Measurements from ENCODE around the gene GNAS-AS1. TPM values are rescaled to one million over a fixed set of nuclear protein-coding genes. Genes with fewer than 3 reads are reported as not detected.
A peak's percentile ranks its signal among the peaks of the same experiment; 100 is the strongest.

Gene GNAS-AS1
- total RNA-seq, 1 donor from 2014 or later = 1.5 TPM

DNA sequence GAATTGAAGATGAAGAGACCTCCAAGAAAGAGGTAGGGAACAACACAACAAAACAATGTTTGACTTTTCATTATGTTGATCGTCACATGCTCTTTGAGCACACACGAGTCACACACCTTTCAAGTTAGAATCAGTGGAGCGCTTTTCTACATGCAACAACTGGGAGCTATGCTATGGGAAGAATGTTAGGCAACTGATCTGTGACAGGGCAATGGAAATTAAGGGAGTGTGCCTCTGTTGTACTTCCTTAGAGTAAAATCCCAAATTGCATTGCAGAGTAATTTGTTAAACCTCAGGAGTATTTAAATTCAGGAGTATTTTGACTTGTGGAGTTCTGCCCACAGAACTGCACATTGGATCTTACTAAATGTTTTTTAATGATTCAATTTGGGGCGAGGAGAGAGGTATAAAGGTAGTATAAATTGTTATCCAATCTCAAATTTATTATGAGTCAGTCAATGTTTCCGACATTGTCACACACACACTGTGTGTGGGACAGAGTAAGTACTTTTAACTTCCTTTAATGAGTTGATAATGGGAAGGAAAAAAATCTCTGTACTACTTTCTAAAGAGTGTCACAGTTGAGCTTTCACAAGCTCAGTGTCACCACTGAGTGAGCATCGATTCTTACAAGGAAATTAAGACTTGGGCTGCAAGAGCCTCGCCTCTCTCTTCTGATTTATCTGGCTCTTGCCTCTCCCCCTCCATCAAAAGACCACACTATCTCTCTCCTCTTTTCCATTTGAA, 12.5 kb upstream of the GNAS-AS1 start:
- Mint-ChIP-seq H3K27me3 (ENCODE audit: unreplicated experiment) (peaks cover 62% of the 10 kb centered on the region), H3K36me3 (ENCODE audit: unreplicated experiment) (no peaks in the 10 kb centered on the region), H3K4me3 (ENCODE audit: unreplicated experiment) (no peak overlapping the region), H3K27ac (ENCODE audit: unreplicated experiment) (no peak overlapping the region), H3K9me3 (ENCODE audit: unreplicated experiment) (no peaks in the 10 kb centered on the region), H3K4me1 (ENCODE audit: unreplicated experiment) (no peaks in the 10 kb centered on the region)
- no peak for DNase-seq (ENCODE audit: extremely low spot score, unreplicated experiment)
- TF ChIP-seq, protein P1, sequence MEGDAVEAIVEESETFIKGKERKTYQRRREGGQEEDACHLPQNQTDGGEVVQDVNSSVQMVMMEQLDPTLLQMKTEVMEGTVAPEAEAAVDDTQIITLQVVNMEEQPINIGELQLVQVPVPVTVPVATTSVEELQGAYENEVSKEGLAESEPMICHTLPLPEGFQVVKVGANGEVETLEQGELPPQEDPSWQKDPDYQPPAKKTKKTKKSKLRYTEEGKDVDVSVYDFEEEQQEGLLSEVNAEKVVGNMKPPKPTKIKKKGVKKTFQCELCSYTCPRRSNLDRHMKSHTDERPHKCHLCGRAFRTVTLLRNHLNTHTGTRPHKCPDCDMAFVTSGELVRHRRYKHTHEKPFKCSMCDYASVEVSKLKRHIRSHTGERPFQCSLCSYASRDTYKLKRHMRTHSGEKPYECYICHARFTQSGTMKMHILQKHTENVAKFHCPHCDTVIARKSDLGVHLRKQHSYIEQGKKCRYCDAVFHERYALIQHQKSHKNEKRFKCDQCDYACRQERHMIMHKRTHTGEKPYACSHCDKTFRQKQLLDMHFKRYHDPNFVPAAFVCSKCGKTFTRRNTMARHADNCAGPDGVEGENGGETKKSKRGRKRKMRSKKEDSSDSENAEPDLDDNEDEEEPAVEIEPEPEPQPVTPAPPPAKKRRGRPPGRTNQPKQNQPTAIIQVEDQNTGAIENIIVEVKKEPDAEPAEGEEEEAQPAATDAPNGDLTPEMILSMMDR (IDR thresholded peaks at IDR 0.05) = no peak

DNA sequence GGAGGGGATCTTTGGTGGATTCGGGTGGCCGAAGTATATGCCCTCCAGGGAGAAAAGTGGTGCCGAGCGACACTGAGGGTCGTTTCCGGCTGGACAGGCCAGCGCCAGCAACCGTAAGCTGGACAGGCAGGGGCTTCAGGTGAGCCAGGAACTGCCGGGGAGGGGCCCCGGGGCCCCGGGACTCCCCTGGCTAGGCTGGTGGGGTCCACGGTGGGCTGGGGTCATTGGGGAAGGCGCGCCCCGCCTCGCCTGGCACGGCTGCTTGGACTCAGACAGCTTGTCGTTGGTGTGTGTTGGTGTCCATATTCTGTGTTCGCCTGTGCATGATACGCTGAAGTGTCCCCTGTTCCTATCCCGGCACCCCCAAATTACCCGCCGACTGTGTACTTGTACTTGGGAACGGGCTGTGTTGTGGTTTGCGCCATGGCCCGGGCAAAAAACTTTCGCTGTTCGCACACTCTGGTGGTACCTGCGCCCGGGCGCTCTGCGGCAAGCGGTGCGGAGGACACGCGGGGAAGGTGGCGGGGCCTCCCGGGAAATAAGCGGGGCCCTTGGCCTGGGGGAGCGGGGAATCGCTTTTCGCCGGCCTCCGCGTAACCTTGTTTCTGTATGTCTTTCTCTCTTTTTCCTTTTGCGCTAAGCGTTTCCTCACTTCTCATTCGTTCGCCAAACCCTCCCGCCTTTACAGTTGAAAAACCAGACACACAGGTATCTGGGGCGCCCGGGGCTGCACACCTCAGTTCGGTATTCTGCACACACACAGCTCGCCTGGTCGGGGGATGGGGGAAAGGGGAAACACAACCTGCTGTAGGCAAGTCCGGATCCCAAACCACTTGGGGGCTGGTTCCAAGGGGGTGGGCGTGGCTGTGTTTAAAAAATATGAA, 5.0 kb upstream of the GNAS-AS1 start:
- Mint-ChIP-seq H3K4me3 (ENCODE audit: unreplicated experiment) (peak overlapping the region; percentile 40), H3K27me3 (ENCODE audit: unreplicated experiment) (peaks cover 65% of the 10 kb centered on the region), H3K27ac (ENCODE audit: unreplicated experiment) (no peak overlapping the region), H3K4me1 (ENCODE audit: unreplicated experiment) (peaks cover 20% of the 10 kb centered on the region), H3K36me3 (ENCODE audit: unreplicated experiment) (no peaks in the 10 kb centered on the region), H3K9me3 (ENCODE audit: unreplicated experiment) (no peaks in the 10 kb centered on the region)
- no peak for DNase-seq (ENCODE audit: extremely low spot score, unreplicated experiment)
- TF ChIP-seq, protein P1 (IDR thresholded peaks at IDR 0.05) = no peak

DNA sequence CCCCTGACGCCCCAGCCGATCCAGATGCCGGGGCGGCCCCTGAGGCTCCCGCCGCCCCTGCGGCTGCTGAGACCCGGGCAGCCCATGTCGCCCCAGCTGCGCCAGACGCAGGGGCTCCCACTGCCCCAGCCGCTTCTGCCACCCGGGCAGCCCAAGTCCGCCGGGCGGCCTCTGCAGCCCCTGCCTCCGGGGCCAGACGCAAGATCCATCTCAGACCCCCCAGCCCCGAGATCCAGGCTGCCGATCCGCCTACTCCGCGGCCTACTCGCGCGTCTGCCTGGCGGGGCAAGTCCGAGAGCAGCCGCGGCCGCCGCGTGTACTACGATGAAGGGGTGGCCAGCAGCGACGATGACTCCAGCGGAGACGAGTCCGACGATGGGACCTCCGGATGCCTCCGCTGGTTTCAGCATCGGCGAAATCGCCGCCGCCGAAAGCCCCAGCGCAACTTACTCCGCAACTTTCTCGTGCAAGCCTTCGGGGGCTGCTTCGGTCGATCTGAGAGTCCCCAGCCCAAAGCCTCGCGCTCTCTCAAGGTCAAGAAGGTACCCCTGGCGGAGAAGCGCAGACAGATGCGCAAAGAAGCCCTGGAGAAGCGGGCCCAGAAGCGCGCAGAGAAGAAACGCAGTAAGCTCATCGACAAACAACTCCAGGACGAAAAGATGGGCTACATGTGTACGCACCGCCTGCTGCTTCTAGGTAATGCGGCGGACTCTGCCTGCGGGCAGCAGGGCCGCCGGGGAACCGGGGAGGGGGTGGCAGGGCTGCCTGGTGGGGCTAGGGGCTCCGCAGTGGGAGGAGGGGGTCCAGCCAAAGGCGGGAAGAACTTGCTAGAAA, 4.2 kb upstream of the GNAS-AS1 start:
- peaks cover 27% of the 10 kb centered on the region for H3K4me1 Mint-ChIP-seq (ENCODE audit: unreplicated experiment)
- DNase-seq (ENCODE audit: extremely low spot score, unreplicated experiment) = peak; percentile 85
- H3K27ac Mint-ChIP-seq (ENCODE audit: unreplicated experiment) = no peak overlapping the region
- TF ChIP-seq, protein P1 (IDR thresholded peaks at IDR 0.05) = no peak
- H3K27me3 Mint-ChIP-seq (ENCODE audit: unreplicated experiment) = peaks cover 57% of the 10 kb centered on the region
- H3K36me3 Mint-ChIP-seq (ENCODE audit: unreplicated experiment) = no peaks in the 10 kb centered on the region
- H3K9me3 Mint-ChIP-seq (ENCODE audit: unreplicated experiment) = no peaks in the 10 kb centered on the region
- H3K4me3 Mint-ChIP-seq (ENCODE audit: unreplicated experiment) = peak overlapping the region; percentile 48

DNA sequence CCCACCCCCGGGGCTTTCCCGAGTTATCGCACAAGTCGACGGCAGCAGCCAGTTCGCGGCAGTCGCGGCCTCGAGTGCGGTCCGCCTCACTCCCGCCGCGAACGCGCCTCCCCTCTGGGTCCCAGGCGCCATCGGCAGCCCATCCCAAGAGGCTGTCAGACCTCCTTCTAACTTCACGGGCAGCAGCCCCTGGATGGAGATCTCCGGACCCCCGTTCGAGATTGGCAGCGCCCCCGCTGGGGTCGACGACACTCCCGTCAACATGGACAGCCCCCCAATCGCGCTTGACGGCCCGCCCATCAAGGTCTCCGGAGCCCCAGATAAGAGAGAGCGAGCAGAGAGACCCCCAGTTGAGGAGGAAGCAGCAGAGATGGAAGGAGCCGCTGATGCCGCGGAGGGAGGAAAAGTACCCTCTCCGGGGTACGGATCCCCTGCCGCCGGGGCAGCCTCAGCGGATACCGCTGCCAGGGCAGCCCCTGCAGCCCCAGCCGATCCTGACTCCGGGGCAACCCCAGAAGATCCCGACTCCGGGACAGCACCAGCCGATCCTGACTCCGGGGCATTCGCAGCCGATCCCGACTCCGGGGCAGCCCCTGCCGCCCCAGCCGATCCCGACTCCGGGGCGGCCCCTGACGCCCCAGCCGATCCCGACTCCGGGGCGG, 3.4 kb upstream of the GNAS-AS1 start:
- Mint-ChIP-seq H3K4me3 (ENCODE audit: unreplicated experiment) (peak overlapping the region; percentile 60), H3K27ac (ENCODE audit: unreplicated experiment) (no peak overlapping the region), H3K27me3 (ENCODE audit: unreplicated experiment) (peaks cover 55% of the 10 kb centered on the region), H3K4me1 (ENCODE audit: unreplicated experiment) (peaks cover 30% of the 10 kb centered on the region), H3K9me3 (ENCODE audit: unreplicated experiment) (no peaks in the 10 kb centered on the region), H3K36me3 (ENCODE audit: unreplicated experiment) (no peaks in the 10 kb centered on the region)
- DNase-seq (ENCODE audit: extremely low spot score, unreplicated experiment) = no peak
- TF ChIP-seq, protein P1 (IDR thresholded peaks at IDR 0.05) = no peak

Measured in osteocyte (in vitro differentiated cells).